GM23248 (cell line): ENCODE results near the gene MAP6. TPM values are rescaled to one million over a fixed set of nuclear protein-coding genes. Genes with fewer than 3 reads are reported as not detected.
"Not testable (repeated sequence)": the region's sequence is repeated elsewhere in the genome, so short reads cannot be mapped to it uniquely, and the experiment has no call there.

Experiments
- DNase-seq: peaks from one replicate; pipeline ENCODE4 v3.0.0-alpha.2; 2015
- H2AFZ ChIP-seq: fragments of 200-600 bp; sonication (generic); 2 replicates; pipeline ENCODE4 v1.6.1; 2016; ENCODE audit warnings: antibody characterized with exemption
- H3F3A ChIP-seq: fragments of 200-600 bp; sonication (generic); 2 replicates; pipeline ENCODE4 v1.6.1; 2016; ENCODE audit warnings: mild to moderate bottlenecking, antibody characterized with exemption, mixed run types; ENCODE audit not compliant: insufficient read depth
- H3K27ac ChIP-seq: fragments of 200-600 bp; sonication (generic); 2 replicates; pipeline ENCODE4 v1.5.1; 2016; ENCODE audit warnings: mild to moderate bottlenecking
- H3K27me3 ChIP-seq: fragments of 200-600 bp; sonication (generic); replicated peaks from 2 replicates; pipeline ENCODE4 v1.6.1; 2016; ENCODE audit warnings: mild to moderate bottlenecking; ENCODE audit not compliant: insufficient read depth
- H3K36me3 ChIP-seq: fragments of 200-600 bp; sonication (generic); 2 replicates; pipeline ENCODE4 v1.6.1; 2016; ENCODE audit warnings: low read depth, mild to moderate bottlenecking
- H3K4me1 ChIP-seq: fragments of 200-600 bp; sonication (generic); 2 replicates; pipeline ENCODE4 v1.6.1; 2016; ENCODE audit warnings: mild to moderate bottlenecking; ENCODE audit not compliant: insufficient read depth
- H3K4me2 ChIP-seq: fragments of 200-600 bp; sonication (generic); one replicate; pipeline ENCODE4 v1.6.1; 2016; ENCODE audit warnings: mild to moderate bottlenecking; ENCODE audit not compliant: unreplicated experiment
- H3K4me3 ChIP-seq: fragments of 200-600 bp; sonication (generic); 2 replicates; pipeline ENCODE4 v1.5.1; 2016; ENCODE audit warnings: mild to moderate bottlenecking
- H3K79me2 ChIP-seq: fragments of 200-600 bp; sonication (generic); 2 replicates; pipeline ENCODE4 v1.6.1; 2016; ENCODE audit warnings: mild to moderate bottlenecking; ENCODE audit not compliant: insufficient read depth
- H3K9ac ChIP-seq: fragments of 200-600 bp; sonication (generic); 2 replicates; pipeline ENCODE4 v1.6.1; 2016; ENCODE audit warnings: mild to moderate bottlenecking
- H3K9me2 ChIP-seq: fragments of 200-600 bp; sonication (generic); 2 replicates; pipeline ENCODE4 v1.6.1; 2016; ENCODE audit warnings: mixed run types, mild to moderate bottlenecking, moderate library complexity; ENCODE audit not compliant: insufficient read depth
- H3K9me3 ChIP-seq: fragments of 200-600 bp; sonication (generic); one replicate; pipeline ENCODE4 v1.6.1; 2017; ENCODE audit warnings: low read depth
- H4K20me1 ChIP-seq: fragments of 200-600 bp; sonication (generic); 2 replicates; pipeline ENCODE4 v1.6.0; 2016; ENCODE audit not compliant: insufficient read depth
- EZH2 ChIP-seq: fragments of 200-600 bp; sonication (generic); IDR thresholded peaks from 2 replicates; pipeline ENCODE4 v1.6.1; 2018; ENCODE audit warnings: antibody characterized with exemption, mild to moderate bottlenecking; ENCODE audit not compliant: insufficient read depth, poor library complexity, severe bottlenecking
- EZH2phosphoT487 ChIP-seq: fragments of 200-600 bp; sonication (generic); IDR thresholded peaks from 2 replicates; pipeline ENCODE4 v1.6.1; 2018; ENCODE audit warnings: antibody characterized with exemption, moderate library complexity, mild to moderate bottlenecking, low read depth; ENCODE audit not compliant: insufficient read depth
- WGBS, 2 experiments: methylation state at CpG; one replicate each; pipeline ENCODE4 v1.1.6; 2015 to 2017; ENCODE audit warnings: low lambda C conversion rate in 2 of 2, low coverage in 1 of 2; ENCODE audit errors: missing lambda C conversion rate in 2 of 2; 5-methylcytosine and 5-hydroxymethylcytosine counted together
- in situ Hi-C: fragments of 300-500 bp; cut with MboI; formaldehyde crosslinking; loops from 2 replicates; pipeline ENCODE4 v1.15.0; 2020
- polyA plus RNA-seq: library from polyadenylated mRNA; unstranded; fragments of >200 nt; fragmentation: Nextera tagmentation; extraction: Ambion mirVana; gene quantifications from 2 replicates; pipeline ENCODE4 v1.2.1, GENCODE V29; 2016
- total RNA-seq: library from RNA; depleted of rRNA; stranded (reverse); fragments of >200 nt; shearing (Covaris generic); gene quantifications from 2 replicates; pipeline ENCODE4 v1.2.3, GENCODE V29; 2014

Gene MAP6
- total and polyA plus RNA-seq, 2 experiments from 2014 or later = 3.4 to 5.2 TPM

- Histone ChIP-seq H3K9me3 (no peaks in the 10 kb centered on the region), H3K36me3 (no peaks in the 10 kb centered on the region), H3K9me2 (no peaks in the 10 kb centered on the region), H3K9ac (no peak overlapping the region), H3K27me3 (peaks cover 9% of the 10 kb centered on the region; the same call in 1 of the 2 replicates), H2AFZ (no peak overlapping the region), H3F3A (no peaks in the 10 kb centered on the region), H3K27ac (no peak overlapping the region), H3K4me3 (no peak overlapping the region), H4K20me1 (no peaks in the 10 kb centered on the region), H3K4me2 (no peak overlapping the region), H3K79me2 (no peaks in the 10 kb centered on the region), H3K4me1 (no peaks in the 10 kb centered on the region)
- 74 to 75% methylated on average over 2 of the region's 2 CpGs for WGBS, 2 experiments
- in situ Hi-C loops = no loop called here
- TF ChIP-seq EZH2 = no peak
- TF ChIP-seq EZH2phosphoT487 = no peak
- no peak for DNase-seq
Observed at GRCh38 chr11:75700940-75701339, 32.1 kb upstream of the MAP6 start.

- 82 to 85% methylated on average over 4 of the region's 4 CpGs for WGBS, 2 experiments
- Histone ChIP-seq H3K27ac (no peak overlapping the region), H3K9ac (no peak overlapping the region), H3K4me1 (no peaks in the 10 kb centered on the region), H4K20me1 (no peaks in the 10 kb centered on the region), H3K9me3 (no peaks in the 10 kb centered on the region), H3K9me2 (no peaks in the 10 kb centered on the region), H3K4me2 (no peak overlapping the region), H3K36me3 (no peaks in the 10 kb centered on the region), H3K27me3 (peaks cover 12% of the 10 kb centered on the region; the same call in 1 of the 2 replicates), H3K79me2 (no peaks in the 10 kb centered on the region), H3K4me3 (no peak overlapping the region), H3F3A (no peaks in the 10 kb centered on the region), H2AFZ (no peak overlapping the region)
- DNase-seq = no peak
- TF ChIP-seq EZH2phosphoT487 (no peak), EZH2 (no peak)
- in situ Hi-C loops = no loop called here
Observed at GRCh38 chr11:75697906-75698581, 29.2 kb upstream of the MAP6 start.

- DNase-seq = no peak
- Histone ChIP-seq H3K4me3 (no peak overlapping the region), H3K36me3 (no peaks in the 10 kb centered on the region), H3K9me3 (no peaks in the 10 kb centered on the region), H3K27me3 (peaks cover 6% of the 10 kb centered on the region), H3K79me2 (no peaks in the 10 kb centered on the region), H3K9ac (no peak overlapping the region), H3K4me2 (no peak overlapping the region), H3K27ac (no peak overlapping the region), H2AFZ (no peak overlapping the region), H3K4me1 (no peaks in the 10 kb centered on the region), H4K20me1 (no peaks in the 10 kb centered on the region), H3K9me2 (no peaks in the 10 kb centered on the region), H3F3A (no peaks in the 10 kb centered on the region)
- 80 to 81% methylated on average over 4 of the region's 4 CpGs for WGBS, 2 experiments
- TF ChIP-seq EZH2phosphoT487 = no peak
- TF ChIP-seq EZH2 = no peak
- in situ Hi-C loops = no loop called here
Observed at GRCh38 chr11:75691804-75692203, 23.0 kb upstream of the MAP6 start.

- Histone ChIP-seq H2AFZ (no peak overlapping the region), H3K4me2 (no peak overlapping the region), H3K9me2 (no peaks in the 10 kb centered on the region), H3K9ac (no peak overlapping the region), H3K27me3 (peaks cover 3% of the 10 kb centered on the region), H3K27ac (no peak overlapping the region), H3F3A (no peaks in the 10 kb centered on the region), H3K36me3 (no peaks in the 10 kb centered on the region), H3K79me2 (no peaks in the 10 kb centered on the region), H4K20me1 (no peaks in the 10 kb centered on the region), H3K4me3 (no peak overlapping the region), H3K4me1 (no peaks in the 10 kb centered on the region), H3K9me3 (no peaks in the 10 kb centered on the region)
- 73 to 81% methylated on average over 3 of the region's 3 CpGs for WGBS, 2 experiments
- in situ Hi-C loops = no loop called here
- DNase-seq = peak; percentile 22
- TF ChIP-seq EZH2phosphoT487 (no peak), EZH2 (no peak)
Observed at GRCh38 chr11:75689863-75690609, 21.2 kb upstream of the MAP6 start.

- H3F3A ChIP-seq, H3K4me3 ChIP-seq, H3K79me2 ChIP-seq, H3K4me2 ChIP-seq, H3K27ac ChIP-seq, H3K9me3 ChIP-seq, H3K9ac ChIP-seq, H3K36me3 ChIP-seq, H2AFZ ChIP-seq, in situ Hi-C loops, H3K9me2 ChIP-seq, H3K4me1 ChIP-seq, DNase-seq, H4K20me1 ChIP-seq: not testable (repeated sequence)
- WGBS, 2 experiments = 97 to 100% methylated on average over 1 of the region's 1 CpG
- H3K27me3 ChIP-seq = peaks cover 11% of the 10 kb centered on the region
Observed at GRCh38 chr11:75683856-75684255, 15.0 kb upstream of the MAP6 start.
